HEK293 (cell line): ENCODE measurements around the gene HSPE1.

ENCODE experiments used
- CTCF ChIP-seq: fragments of 450-650 bp; formaldehyde crosslinking; IDR thresholded peaks from 2 replicates; pipeline ENCODE4 v1.5.1; 2016; ENCODE audit warnings: missing biosample characterization, missing genetic modification characterization
- IKZF3 ChIP-seq: fragments of 450-650 bp; IDR thresholded peaks from 2 replicates; pipeline ENCODE4 v1.5.0; 2018; ENCODE audit warnings: missing biosample characterization, mild to moderate bottlenecking, missing genetic modification characterization, moderate library complexity
- OSR2 ChIP-seq: fragments of 450-650 bp; formaldehyde crosslinking; IDR thresholded peaks from 2 replicates; pipeline ENCODE4 v1.5.1; 2016; ENCODE audit warnings: missing biosample characterization, missing genetic modification characterization
- REST ChIP-seq: fragments of 450-650 bp; formaldehyde crosslinking; IDR thresholded peaks from 2 replicates; pipeline ENCODE4 v1.5.1; 2016; ENCODE audit warnings: missing biosample characterization, missing genetic modification characterization
- SP2 ChIP-seq: fragments of 450-650 bp; formaldehyde crosslinking; IDR thresholded peaks from 2 replicates; pipeline ENCODE4 v1.5.1; 2016; ENCODE audit warnings: missing biosample characterization, missing genetic modification characterization
- ZNF324 ChIP-seq: fragments of 450-650 bp; formaldehyde crosslinking; IDR thresholded peaks from 2 replicates; pipeline ENCODE4 v1.5.1; 2016; ENCODE audit warnings: missing biosample characterization, missing genetic modification characterization
- ZNF530 ChIP-seq: fragments of 450-650 bp; formaldehyde crosslinking; IDR thresholded peaks from 2 replicates; pipeline ENCODE4 v1.5.1; 2016; ENCODE audit warnings: low read depth, missing biosample characterization, missing genetic modification characterization
- ZNF549 ChIP-seq: fragments of 450-650 bp; IDR thresholded peaks from 2 replicates; pipeline ENCODE4 v1.5.1; 2018; ENCODE audit warnings: missing biosample characterization, missing genetic modification characterization, mild to moderate bottlenecking, inconsistent platforms, moderate library complexity
- ZNF664 ChIP-seq: fragments of 450-650 bp; formaldehyde crosslinking; IDR thresholded peaks from 2 replicates; pipeline ENCODE4 v1.5.1; 2016; ENCODE audit warnings: missing biosample characterization, missing genetic modification characterization
- ZNF670 ChIP-seq: fragments of 450-650 bp; formaldehyde crosslinking; IDR thresholded peaks from 2 replicates; pipeline ENCODE4 v1.5.1; 2016; ENCODE audit warnings: missing biosample characterization, missing genetic modification characterization, low read depth
- ZNF747 ChIP-seq: fragments of 450-650 bp; formaldehyde crosslinking; IDR thresholded peaks from 2 replicates; pipeline ENCODE4 v1.5.1; 2016; ENCODE audit warnings: missing biosample characterization, missing genetic modification characterization
- ZNF776 ChIP-seq: fragments of 450-650 bp; formaldehyde crosslinking; IDR thresholded peaks from 2 replicates; pipeline ENCODE4 v1.5.0; 2017; ENCODE audit warnings: missing biosample characterization, missing genetic modification characterization, borderline replicate concordance
- ZNF791 ChIP-seq: fragments of 450-650 bp; formaldehyde crosslinking; IDR thresholded peaks from 2 replicates; pipeline ENCODE4 v1.5.1; 2016; ENCODE audit warnings: missing biosample characterization, missing genetic modification characterization
- ZSCAN5A ChIP-seq: fragments of 450-650 bp; formaldehyde crosslinking; IDR thresholded peaks from 2 replicates; pipeline ENCODE4 v1.5.1; 2016; ENCODE audit warnings: missing biosample characterization, missing genetic modification characterization

- TF ChIP-seq ZNF530 (no peak), ZNF791 (tag by site-specific recombination) (no peak), ZNF664 (tag by site-specific recombination) (no peak), CTCF (tag by site-specific recombination) (no peak), ZNF549 (tag by site-specific recombination) (no peak), ZNF776 (tag by site-specific recombination) (no peak), REST (tag by site-specific recombination) (no peak), ZNF670 (no peak), SP2 (no peak), ZSCAN5A (tag by site-specific recombination) (no peak), ZNF747 (tag by site-specific recombination) (no peak), OSR2 (tag by site-specific recombination) (no peak), ZNF324 (no peak), IKZF3 (tag by site-specific recombination) (no peak)
These were observed 49.7 kb upstream of the HSPE1 start for GRCh38 chr2:197450465-197450864.
